Panc1 (cell line): ENCODE data around the gene MFSD6L. TPM values are rescaled to one million over a fixed set of nuclear protein-coding genes. Genes with fewer than 3 reads are reported as not detected.

ENCODE experiments used
- ATAC-seq: fragments of 200-7000 bp; cut with Tn5 transposase; 2 replicates; pipeline ENCODE4 v1.9.1; 2020; ENCODE audit warnings: mild to moderate bottlenecking, moderate library complexity
- BruUV-seq: library from RNA; stranded (reverse); fragments of 400-500 nt; replicated peaks from 2 replicates; lab custom pipeline; 2021; lab: Mats Ljungman, UMichigan
- CTCF ChIA-PET: fragments of 300-600 bp; sonication (Branson Sonifier 250); formaldehyde crosslinking; loops from one replicate; lab custom pipeline; 2022; ENCODE audit warnings: antibody characterized with exemption; lab: Charles Lee
- POLR2A ChIA-PET: fragments of 300-600 bp; sonication (Branson Sonifier 250); formaldehyde crosslinking; loops from one replicate; lab custom pipeline; 2022; ENCODE audit warnings: antibody characterized with exemption; lab: Charles Lee
- DNase-seq: peaks from one replicate; pipeline ENCODE4 v3.0.0-alpha.2; 2010; ENCODE audit warnings: low read depth, low spot score
- H3K27ac ChIP-seq: 2 replicates; pipeline ENCODE4 v1.5.1; 2011; ENCODE audit warnings: mild to moderate bottlenecking, low read length, inconsistent platforms
- H3K27me3 ChIP-seq: fragments of 200-500 bp; sonication (Bioruptor generic); 2 replicates; pipeline ENCODE4 v1.6.0; 2014; ENCODE audit warnings: low read length, inconsistent platforms; ENCODE audit not compliant: control insufficient read depth, insufficient read depth
- H3K36me3 ChIP-seq: fragments of 200-500 bp; sonication (Bioruptor generic); 2 replicates; pipeline ENCODE4 v1.5.1; 2014; ENCODE audit warnings: inconsistent platforms, mild to moderate bottlenecking, low read length, moderate library complexity; ENCODE audit not compliant: control insufficient read depth, insufficient read depth
- H3K4me1 ChIP-seq: 2 replicates; pipeline ENCODE4 v1.5.1; 2011; ENCODE audit warnings: inconsistent platforms, mild to moderate bottlenecking, low read length, moderate library complexity; ENCODE audit not compliant: control insufficient read depth, insufficient read depth
- H3K4me3 ChIP-seq, 2 experiments: 2 replicates each; pipeline ENCODE4 v1.5.1; 2011 to 2012; ENCODE audit warnings: low read depth in 2 of 2, low read length in 2 of 2, mild to moderate bottlenecking in 2 of 2, inconsistent platforms in 1 of 2, moderate library complexity in 1 of 2
- H3K9me3 ChIP-seq: fragments of 200-500 bp; sonication (Bioruptor generic); 2 replicates; pipeline ENCODE4 v1.5.1; 2014; ENCODE audit warnings: low read depth, mild to moderate bottlenecking, inconsistent platforms, low read length, moderate library complexity; ENCODE audit not compliant: control insufficient read depth, insufficient read depth
- POLR2AphosphoS5 ChIP-seq: IDR thresholded peaks from 2 replicates; pipeline ENCODE4 v1.6.1; 2012; ENCODE audit warnings: mild to moderate bottlenecking, low read depth, low read length, moderate library complexity
- SIN3A ChIP-seq: IDR thresholded peaks from 2 replicates; pipeline ENCODE4 v1.6.1; 2012; ENCODE audit warnings: low read depth, mild to moderate bottlenecking, low read length, moderate library complexity, borderline replicate concordance; ENCODE audit not compliant: insufficient read depth
- TCF7L2 ChIP-seq: IDR thresholded peaks from 2 replicates; pipeline ENCODE4 v1.6.1; 2011; ENCODE audit warnings: mild to moderate bottlenecking, low read depth, low read length, inconsistent platforms
- in situ Hi-C: cut with HindIII; loops from 2 replicates; pipeline ENCODE4 v1.10.0; 2016; ENCODE audit warnings: low sequenced_read_pairs, low pct_unique_long_range_greater_than_20kb
- intact Hi-C: fragments of 100-400 bp; cut with micrococcal nuclease; formaldehyde crosslinking; loops from one replicate; pipeline ENCODE4 v1.10.0; 2022; ENCODE audit not compliant: unreplicated experiment
- total RNA-seq: library from RNA; stranded (reverse); gene quantifications from one replicate; pipeline ENCODE4 v1.2.1, GENCODE V29; 2021; ENCODE audit not compliant: unreplicated experiment
- TF ChIP-seq, protein P1 (sequence below): fragments of 450-650 bp; IDR thresholded peaks from 2 replicates; pipeline ENCODE4 v1.5.1; 2017; ENCODE audit warnings: mild to moderate bottlenecking
- TF ChIP-seq, protein P2 (sequence below), 2 experiments: IDR thresholded peaks; 2 replicates each; pipeline ENCODE4 v1.6.1; 2011 to 2012; ENCODE audit warnings: low read depth in 2 of 2, control low read depth in 1 of 2, low read length in 1 of 2, mild to moderate bottlenecking in 1 of 2, moderate library complexity in 1 of 2; ENCODE audit not compliant: insufficient read depth in 1 of 2

MFSD6L gene
- total RNA-seq, 1 experiment from 2014 or later: not detected

- Histone ChIP-seq H3K27me3 (0 out of 2 replicates have a peak, but pooled peaks cover 2% of the 10 kb centered on the region), H3K9me3 (no peaks in the 10 kb centered on the region), H3K36me3 (no peaks in the 10 kb centered on the region), H3K4me3 (no peak overlapping the region), H3K27ac (no peak overlapping the region), H3K4me1 (no peaks in the 10 kb centered on the region)
- POLR2A ChIA-PET: no interaction called here
- in situ Hi-C loops (no loop called here), intact Hi-C loops (no loop called here)
- no TSS peak for BruUV-seq
- TF ChIP-seq SIN3A: no peak
- TF ChIP-seq, protein P1, sequence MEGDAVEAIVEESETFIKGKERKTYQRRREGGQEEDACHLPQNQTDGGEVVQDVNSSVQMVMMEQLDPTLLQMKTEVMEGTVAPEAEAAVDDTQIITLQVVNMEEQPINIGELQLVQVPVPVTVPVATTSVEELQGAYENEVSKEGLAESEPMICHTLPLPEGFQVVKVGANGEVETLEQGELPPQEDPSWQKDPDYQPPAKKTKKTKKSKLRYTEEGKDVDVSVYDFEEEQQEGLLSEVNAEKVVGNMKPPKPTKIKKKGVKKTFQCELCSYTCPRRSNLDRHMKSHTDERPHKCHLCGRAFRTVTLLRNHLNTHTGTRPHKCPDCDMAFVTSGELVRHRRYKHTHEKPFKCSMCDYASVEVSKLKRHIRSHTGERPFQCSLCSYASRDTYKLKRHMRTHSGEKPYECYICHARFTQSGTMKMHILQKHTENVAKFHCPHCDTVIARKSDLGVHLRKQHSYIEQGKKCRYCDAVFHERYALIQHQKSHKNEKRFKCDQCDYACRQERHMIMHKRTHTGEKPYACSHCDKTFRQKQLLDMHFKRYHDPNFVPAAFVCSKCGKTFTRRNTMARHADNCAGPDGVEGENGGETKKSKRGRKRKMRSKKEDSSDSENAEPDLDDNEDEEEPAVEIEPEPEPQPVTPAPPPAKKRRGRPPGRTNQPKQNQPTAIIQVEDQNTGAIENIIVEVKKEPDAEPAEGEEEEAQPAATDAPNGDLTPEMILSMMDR: no peak
- no peak for TF ChIP-seq POLR2AphosphoS5
- TF ChIP-seq, protein P2, sequence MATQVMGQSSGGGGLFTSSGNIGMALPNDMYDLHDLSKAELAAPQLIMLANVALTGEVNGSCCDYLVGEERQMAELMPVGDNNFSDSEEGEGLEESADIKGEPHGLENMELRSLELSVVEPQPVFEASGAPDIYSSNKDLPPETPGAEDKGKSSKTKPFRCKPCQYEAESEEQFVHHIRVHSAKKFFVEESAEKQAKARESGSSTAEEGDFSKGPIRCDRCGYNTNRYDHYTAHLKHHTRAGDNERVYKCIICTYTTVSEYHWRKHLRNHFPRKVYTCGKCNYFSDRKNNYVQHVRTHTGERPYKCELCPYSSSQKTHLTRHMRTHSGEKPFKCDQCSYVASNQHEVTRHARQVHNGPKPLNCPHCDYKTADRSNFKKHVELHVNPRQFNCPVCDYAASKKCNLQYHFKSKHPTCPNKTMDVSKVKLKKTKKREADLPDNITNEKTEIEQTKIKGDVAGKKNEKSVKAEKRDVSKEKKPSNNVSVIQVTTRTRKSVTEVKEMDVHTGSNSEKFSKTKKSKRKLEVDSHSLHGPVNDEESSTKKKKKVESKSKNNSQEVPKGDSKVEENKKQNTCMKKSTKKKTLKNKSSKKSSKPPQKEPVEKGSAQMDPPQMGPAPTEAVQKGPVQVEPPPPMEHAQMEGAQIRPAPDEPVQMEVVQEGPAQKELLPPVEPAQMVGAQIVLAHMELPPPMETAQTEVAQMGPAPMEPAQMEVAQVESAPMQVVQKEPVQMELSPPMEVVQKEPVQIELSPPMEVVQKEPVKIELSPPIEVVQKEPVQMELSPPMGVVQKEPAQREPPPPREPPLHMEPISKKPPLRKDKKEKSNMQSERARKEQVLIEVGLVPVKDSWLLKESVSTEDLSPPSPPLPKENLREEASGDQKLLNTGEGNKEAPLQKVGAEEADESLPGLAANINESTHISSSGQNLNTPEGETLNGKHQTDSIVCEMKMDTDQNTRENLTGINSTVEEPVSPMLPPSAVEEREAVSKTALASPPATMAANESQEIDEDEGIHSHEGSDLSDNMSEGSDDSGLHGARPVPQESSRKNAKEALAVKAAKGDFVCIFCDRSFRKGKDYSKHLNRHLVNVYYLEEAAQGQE (IDR thresholded peaks at IDR 0.05; ENCODE audit: insufficient read depth in 1 of 2, low read depth in 2 of 2, low read length in 1 of 2): no peak
- TF ChIP-seq TCF7L2: no peak
- DNase-seq (no peak), ATAC-seq (no peak)
- CTCF ChIA-PET: no interaction called here
Observed at GRCh38 chr17:8791248-8791909, 7.8 kb downstream of the MFSD6L start.

GRCh38 chr17:8789743-8790142 is 9.4 kb downstream of the MFSD6L start:
- no peak overlapping the region for H3K4me3 ChIP-seq
- DNase-seq: no peak
- no peaks in the 10 kb centered on the region for H3K9me3 ChIP-seq
- in situ Hi-C loops (no loop called here), intact Hi-C loops (loop anchor here (5.0 kb wide), 1 partner anchor 37 kb away; no protein-coding TSS in a partner anchor)
- ATAC-seq: no peak
- TF ChIP-seq POLR2AphosphoS5 (no peak), TCF7L2 (no peak), SIN3A (no peak)
- TF ChIP-seq, protein P2 (IDR thresholded peaks at IDR 0.05; ENCODE audit: insufficient read depth in 1 of 2, low read depth in 2 of 2, low read length in 1 of 2): no peak
- TF ChIP-seq, protein P1: no peak
- no peaks in the 10 kb centered on the region for H3K4me1 ChIP-seq
- no peaks in the 10 kb centered on the region for H3K36me3 ChIP-seq
- POLR2A ChIA-PET: interaction anchor here (0.6 kb wide), 1 partner anchor 54 kb away, joined by 3 read pairs; no protein-coding TSS in a partner anchor
- CTCF ChIA-PET: no interaction called here
- BruUV-seq: no TSS peak
- H3K27me3 ChIP-seq: 0 out of 2 replicates have a peak, but pooled peaks cover 2% of the 10 kb centered on the region
- no peak overlapping the region for H3K27ac ChIP-seq
